ENCODE data around the gene UMODL1.

Gene UMODL1

GRCh38 chr21:42088658-42089057 is 17.5 kb downstream of the UMODL1 start:
- TF ChIP-seq CTCF (IDR thresholded peaks at IDR 0.05; ENCODE audit: low read depth, low read length): no peak
- no peak for DNase-seq (ENCODE audit: extremely low read depth, low read depth)

GRCh38 chr21:42089093-42089631 is 18.0 kb downstream of the UMODL1 start:
- no peak for TF ChIP-seq CTCF (IDR thresholded peaks at IDR 0.05; ENCODE audit: low read depth, low read length)
- DNase-seq (ENCODE audit: extremely low read depth, low read depth): no peak

DNA sequence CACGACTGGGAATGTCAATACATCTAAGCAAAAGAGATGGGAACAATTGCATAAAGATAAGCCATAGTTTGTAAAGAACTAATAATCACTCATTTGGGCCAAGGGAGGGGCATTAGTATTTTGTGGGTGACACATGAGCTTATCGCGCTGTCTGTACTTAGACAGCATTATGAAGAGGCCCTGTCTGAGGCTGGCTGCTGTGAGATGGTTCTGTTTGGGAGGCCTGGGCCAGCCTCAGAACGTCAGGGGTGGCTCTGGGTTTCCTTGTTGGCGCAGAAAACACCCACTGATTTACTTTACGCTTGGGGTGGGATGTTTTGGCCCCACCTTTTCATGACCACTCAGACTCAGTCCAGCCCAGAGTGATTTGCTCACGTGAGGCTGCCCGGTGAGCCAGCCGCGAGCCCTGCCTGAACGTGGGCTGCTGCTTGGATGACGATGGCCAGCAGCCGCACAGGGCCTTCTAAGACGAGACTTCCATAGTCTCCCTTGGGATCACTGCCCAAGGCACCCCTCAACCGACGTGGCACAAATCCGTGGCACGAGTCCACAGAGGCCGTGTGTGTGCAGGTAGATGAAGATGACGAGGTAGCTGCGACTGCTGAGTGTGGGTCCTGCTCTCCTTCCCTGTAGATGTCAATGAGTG is 18.7 kb downstream of the UMODL1 start:
- no peak for TF ChIP-seq CTCF (IDR thresholded peaks at IDR 0.05; ENCODE audit: low read depth, low read length)
- no peak for DNase-seq (ENCODE audit: extremely low read depth, low read depth)

- DNase-seq (ENCODE audit: extremely low read depth, low read depth): no peak
- TF ChIP-seq CTCF (IDR thresholded peaks at IDR 0.05; ENCODE audit: low read depth, low read length): no peak
Measured at GRCh38 chr21:42091899-42092508, 20.9 kb downstream of the UMODL1 start.

- no peak for DNase-seq (ENCODE audit: extremely low read depth, low read depth)
- TF ChIP-seq CTCF (IDR thresholded peaks at IDR 0.05; ENCODE audit: low read depth, low read length): no peak
Measured at GRCh38 chr21:42092771-42093170, 21.7 kb downstream of the UMODL1 start.

GRCh38 chr21:42093186-42093585 is 22.1 kb downstream of the UMODL1 start:
- TF ChIP-seq CTCF (IDR thresholded peaks at IDR 0.05; ENCODE audit: low read depth, low read length): no peak
- DNase-seq (ENCODE audit: extremely low read depth, low read depth): no peak

DNA sequence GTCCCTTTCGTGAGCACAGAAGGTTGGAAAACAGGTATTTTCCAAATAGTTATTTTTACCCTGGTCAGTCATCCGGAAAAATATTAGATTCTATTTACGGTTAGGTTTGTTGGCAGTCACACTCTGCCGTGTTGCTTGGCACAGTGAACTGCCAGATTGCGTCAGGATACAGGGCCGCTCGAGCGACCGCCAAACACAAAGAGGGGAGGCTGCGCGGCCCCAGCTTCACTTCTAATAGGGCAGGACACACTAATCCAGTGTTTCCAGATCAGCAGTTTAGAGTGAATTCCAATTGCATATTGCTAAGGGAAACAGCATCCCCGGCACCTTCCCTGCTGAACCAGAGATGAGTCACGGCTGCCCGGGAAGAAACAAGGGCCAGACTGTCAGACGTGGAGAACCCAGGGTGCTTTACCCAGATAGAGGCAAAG is 22.9 kb downstream of the UMODL1 start:
- peak; percentile 90 for DNase-seq (ENCODE audit: extremely low read depth, low read depth)
- no peak for TF ChIP-seq CTCF (IDR thresholded peaks at IDR 0.05; ENCODE audit: low read depth, low read length)

Measured in AG09319 (cell line).